NCI-H82 treated with DMSO at 0.1 percent for 48 hours (cell line): ENCODE data around the gene SLC39A13.

ENCODE experiments used
- DNase-seq: peaks from one replicate; lab custom pipeline; 2025; ENCODE audit not compliant: unreplicated experiment; lab: John Stamatoyannopoulos, UW

The SLC39A13 gene

GRCh38 chr11:47449541-47449940 is 41.2 kb downstream of the SLC39A13 start:
- DNase-seq: no peak

- DNase-seq: no peak
These were observed 43.0 kb downstream of the SLC39A13 start for GRCh38 chr11:47451436-47451835.

GRCh38 chr11:47451990-47452389 is 43.6 kb downstream of the SLC39A13 start:
- DNase-seq: no peak

GRCh38 chr11:47453365-47453764 is 45.0 kb downstream of the SLC39A13 start:
- no peak for DNase-seq

- peak; percentile 31 for DNase-seq
These were observed 45.9 kb downstream of the SLC39A13 start for GRCh38 chr11:47454258-47454671.

GRCh38 chr11:47460571-47461235 is 52.3 kb downstream of the SLC39A13 start:
- no peak for DNase-seq

GRCh38 chr11:47461876-47462275 is 53.5 kb downstream of the SLC39A13 start:
- DNase-seq: no peak

GRCh38 chr11:47464483-47464882 is 56.1 kb downstream of the SLC39A13 start:
- peak; percentile 11 for DNase-seq
